Measurements from ENCODE around the gene ATP2B2. TPM values are rescaled to one million over a fixed set of nuclear protein-coding genes. Genes with fewer than 3 reads are reported as not detected.

ATP2B2 gene
- total RNA-seq, 2 donors from 2014 or later, result 0.14 to 0.74 TPM

DNA sequence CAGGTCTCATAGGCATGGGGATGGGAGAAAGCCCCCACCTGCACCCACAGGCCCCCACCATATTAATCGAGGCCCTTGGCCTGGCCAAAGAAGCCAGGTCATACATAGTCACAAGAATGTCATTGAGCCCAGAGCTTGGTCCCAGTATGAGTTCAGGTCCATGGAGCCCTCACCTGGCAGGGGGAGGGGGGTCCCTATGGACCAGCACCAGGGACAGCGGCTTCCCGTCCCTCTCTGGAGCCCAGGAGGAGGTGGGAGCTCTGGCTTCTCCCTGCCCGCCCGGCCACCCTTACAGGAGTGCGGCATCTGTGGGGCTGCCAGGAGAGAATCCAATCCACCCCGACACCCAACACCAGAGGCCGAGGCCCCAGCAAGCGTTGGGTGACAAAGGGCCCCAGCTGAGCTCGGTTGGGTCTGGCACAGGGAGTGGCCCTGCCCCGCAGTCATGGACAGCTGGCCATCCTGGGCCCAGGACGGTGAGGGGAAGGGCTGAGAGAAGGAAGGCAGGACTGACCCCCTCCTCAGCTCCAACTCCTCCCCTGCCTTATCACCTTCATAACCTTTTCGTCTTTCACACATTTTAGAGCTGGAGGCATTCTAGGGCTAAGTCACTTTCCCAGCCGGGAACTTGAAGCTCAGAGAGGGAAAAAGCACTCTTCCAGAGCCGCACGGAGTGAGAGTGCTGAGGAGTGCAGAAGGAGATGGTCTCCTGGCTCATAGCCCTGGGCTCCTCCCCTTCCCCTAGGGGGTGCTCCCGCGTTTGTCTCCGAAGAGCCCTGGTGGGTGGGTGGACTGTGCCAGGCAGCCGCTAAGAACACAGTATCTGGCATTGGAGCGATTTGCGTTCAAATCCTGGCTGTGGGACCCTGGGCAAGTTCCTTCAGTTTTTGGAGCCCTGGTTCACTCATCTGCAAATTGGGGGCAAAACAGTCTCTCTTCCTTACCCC lies 54.6 kb downstream of the ATP2B2 start:
- Histone ChIP-seq H3K9me3 (no peaks in the 10 kb centered on the region), H3K27ac (no peak overlapping the region), H3K4me3 (no peak overlapping the region), H3K36me3 (no peaks in the 10 kb centered on the region), H3K4me1 (replicated peaks) (no peaks in the 10 kb centered on the region), H3K27me3 (replicated peaks; ENCODE audit: insufficient read depth) (no peaks in the 10 kb centered on the region)
- TF ChIP-seq POLR2AphosphoS5 (IDR thresholded peaks at IDR 0.05) (no peak), POLR2A (IDR thresholded peaks at IDR 0.05) (no peak), CTCF (IDR thresholded peaks at IDR 0.05) (no peak)
- no peak for DNase-seq (ENCODE audit: low spot score)
- 46% methylated on average over 22 of the region's 22 CpGs for WGBS
- intact Hi-C loops (cut with DNase I), result no loop called here

DNA sequence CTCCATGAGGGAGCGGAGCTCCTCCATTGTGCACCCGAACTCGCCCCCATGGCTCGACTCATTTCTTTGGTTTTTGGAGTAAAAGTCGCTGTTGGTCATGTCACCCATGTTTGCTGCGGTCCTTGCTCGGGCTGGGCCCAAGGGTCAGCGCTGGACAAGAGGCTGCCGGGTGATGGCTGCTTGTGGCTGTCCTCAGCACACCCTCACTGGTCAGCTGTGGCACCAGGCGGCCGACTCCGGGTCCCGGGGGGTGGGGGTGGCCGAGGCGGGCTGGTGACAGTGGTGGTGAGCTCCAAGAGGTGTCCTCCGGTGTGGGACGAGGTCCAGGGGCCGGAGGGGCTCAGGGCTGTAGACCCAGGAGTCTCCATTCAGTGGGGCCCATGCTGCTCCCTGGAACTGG lies 56.0 kb downstream of the ATP2B2 start:
- Histone ChIP-seq H3K4me1 (replicated peaks) (no peaks in the 10 kb centered on the region), H3K27ac (no peak overlapping the region), H3K9me3 (no peaks in the 10 kb centered on the region), H3K27me3 (replicated peaks; ENCODE audit: insufficient read depth) (no peaks in the 10 kb centered on the region), H3K4me3 (no peak overlapping the region), H3K36me3 (no peaks in the 10 kb centered on the region)
- DNase-seq (ENCODE audit: low spot score), result no peak
- TF ChIP-seq CTCF (IDR thresholded peaks at IDR 0.05), result no peak
- TF ChIP-seq POLR2A (IDR thresholded peaks at IDR 0.05), result no peak
- no peak for TF ChIP-seq POLR2AphosphoS5 (IDR thresholded peaks at IDR 0.05)
- 94% methylated on average over 18 of the region's 18 CpGs for WGBS
- intact Hi-C loops (cut with DNase I), result no loop called here

DNA sequence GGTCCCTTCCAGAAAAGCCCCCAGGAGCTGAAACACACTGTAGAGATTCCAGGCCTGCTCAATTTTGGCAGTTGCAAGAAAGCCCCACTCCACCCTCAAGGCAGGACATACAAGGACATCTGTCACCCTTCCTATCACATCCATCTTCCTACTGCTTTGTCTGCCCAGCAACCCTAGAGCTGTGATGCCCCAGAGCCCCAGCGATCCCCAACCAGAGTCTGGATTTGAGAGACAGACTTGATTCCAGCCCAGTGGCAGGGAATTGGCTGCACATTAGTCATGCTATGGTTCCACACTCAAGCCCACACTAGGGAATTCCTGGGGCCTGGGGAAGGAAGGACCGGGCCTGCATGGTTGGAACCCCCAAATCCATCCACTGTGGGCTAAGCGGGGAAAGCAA lies 56.8 kb downstream of the ATP2B2 start:
- TF ChIP-seq POLR2A (IDR thresholded peaks at IDR 0.05) (no peak), CTCF (IDR thresholded peaks at IDR 0.05) (no peak), POLR2AphosphoS5 (IDR thresholded peaks at IDR 0.05) (no peak)
- H3K27me3 ChIP-seq (replicated peaks; ENCODE audit: insufficient read depth), result no peaks in the 10 kb centered on the region
- intact Hi-C loops (cut with DNase I), result no loop called here
- no peaks in the 10 kb centered on the region for H3K4me1 ChIP-seq (replicated peaks)
- no peak overlapping the region for H3K4me3 ChIP-seq
- 92% methylated on average over 3 of the region's 3 CpGs for WGBS
- H3K36me3 ChIP-seq, result no peaks in the 10 kb centered on the region
- no peaks in the 10 kb centered on the region for H3K9me3 ChIP-seq
- DNase-seq (ENCODE audit: low spot score), result no peak
- no peak overlapping the region for H3K27ac ChIP-seq

GRCh38 chr3:10447527-10448260 lies 57.7 kb downstream of the ATP2B2 start:
- DNase-seq (ENCODE audit: low spot score), result peak; percentile 15
- 62% methylated on average over 6 of the region's 6 CpGs for WGBS
- Histone ChIP-seq H3K4me3 (no peak overlapping the region), H3K27ac (no peak overlapping the region), H3K4me1 (replicated peaks) (no peaks in the 10 kb centered on the region), H3K27me3 (replicated peaks; ENCODE audit: insufficient read depth) (no peaks in the 10 kb centered on the region), H3K36me3 (no peaks in the 10 kb centered on the region), H3K9me3 (no peaks in the 10 kb centered on the region)
- intact Hi-C loops (cut with DNase I), result no loop called here
- TF ChIP-seq POLR2AphosphoS5 (IDR thresholded peaks at IDR 0.05), result peak; percentile 31
- no peak for TF ChIP-seq POLR2A (IDR thresholded peaks at IDR 0.05)
- TF ChIP-seq CTCF (IDR thresholded peaks at IDR 0.05), result no peak
